Measurements from ENCODE around the gene BRD9.

DNA sequence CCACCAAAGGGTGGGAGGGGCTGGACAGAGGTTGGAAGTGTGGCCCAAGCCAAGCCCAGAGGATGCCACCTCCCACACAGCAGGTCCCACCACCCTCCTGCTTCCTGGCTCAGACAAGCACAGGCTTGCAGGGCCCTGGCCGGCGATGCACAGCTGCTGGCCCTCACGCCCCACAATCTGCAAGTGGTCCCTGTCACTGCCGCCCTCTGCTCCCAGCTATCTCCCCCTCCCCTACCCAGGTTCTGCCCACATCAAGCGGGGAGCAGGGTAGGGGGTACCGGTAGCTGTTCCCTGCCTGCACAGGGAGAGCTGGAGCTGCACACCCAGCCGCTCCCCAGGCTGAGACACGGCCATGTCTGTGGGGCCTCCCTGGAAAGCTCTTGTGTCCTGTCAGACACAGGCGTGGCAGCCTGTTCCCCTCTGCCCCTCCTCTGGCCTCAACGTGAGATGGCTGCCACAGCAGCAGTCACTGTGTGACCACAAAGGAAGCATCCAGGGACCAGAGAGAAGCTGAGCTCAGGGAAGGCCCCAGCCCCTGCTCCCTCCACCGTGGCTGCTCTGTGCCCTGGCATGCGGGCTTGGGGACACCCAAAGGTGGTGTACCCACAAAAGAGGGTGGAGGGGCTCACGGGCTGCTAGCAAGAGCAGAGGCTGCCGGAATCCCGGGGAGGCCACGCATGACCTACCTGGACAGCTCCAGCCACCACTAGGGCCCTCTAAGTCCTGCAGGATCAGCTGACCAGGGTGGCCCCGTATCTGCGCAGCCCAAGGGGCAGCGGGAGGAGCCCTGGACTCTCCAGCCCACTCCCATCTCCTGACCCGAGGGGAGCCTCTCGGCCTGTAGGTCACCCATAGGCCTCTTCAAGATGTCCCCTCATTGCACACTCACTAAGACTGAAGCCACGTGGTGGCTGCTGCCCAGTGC is 30.9 kb downstream of the BRD9 start:
- TF ChIP-seq, protein P1, sequence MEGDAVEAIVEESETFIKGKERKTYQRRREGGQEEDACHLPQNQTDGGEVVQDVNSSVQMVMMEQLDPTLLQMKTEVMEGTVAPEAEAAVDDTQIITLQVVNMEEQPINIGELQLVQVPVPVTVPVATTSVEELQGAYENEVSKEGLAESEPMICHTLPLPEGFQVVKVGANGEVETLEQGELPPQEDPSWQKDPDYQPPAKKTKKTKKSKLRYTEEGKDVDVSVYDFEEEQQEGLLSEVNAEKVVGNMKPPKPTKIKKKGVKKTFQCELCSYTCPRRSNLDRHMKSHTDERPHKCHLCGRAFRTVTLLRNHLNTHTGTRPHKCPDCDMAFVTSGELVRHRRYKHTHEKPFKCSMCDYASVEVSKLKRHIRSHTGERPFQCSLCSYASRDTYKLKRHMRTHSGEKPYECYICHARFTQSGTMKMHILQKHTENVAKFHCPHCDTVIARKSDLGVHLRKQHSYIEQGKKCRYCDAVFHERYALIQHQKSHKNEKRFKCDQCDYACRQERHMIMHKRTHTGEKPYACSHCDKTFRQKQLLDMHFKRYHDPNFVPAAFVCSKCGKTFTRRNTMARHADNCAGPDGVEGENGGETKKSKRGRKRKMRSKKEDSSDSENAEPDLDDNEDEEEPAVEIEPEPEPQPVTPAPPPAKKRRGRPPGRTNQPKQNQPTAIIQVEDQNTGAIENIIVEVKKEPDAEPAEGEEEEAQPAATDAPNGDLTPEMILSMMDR (IDR thresholded peaks at IDR 0.05; ENCODE audit: low read depth, low read length, poor library complexity, severe bottlenecking): no peak
- no peak for TF ChIP-seq EZH2phosphoT487 (IDR thresholded peaks at IDR 0.05; ENCODE audit: borderline replicate concordance, low read length)
